ENCODE results near the gene ZNF407.

Gene ZNF407

GRCh38 chr18:74795751-74796150, 198.1 kb downstream of the ZNF407 start:
- DNase-seq: no peak

- no peak for DNase-seq
These were observed 198.5 kb downstream of the ZNF407 start for GRCh38 chr18:74796211-74796610.

- DNase-seq: peak; percentile 62
These were observed 199.3 kb downstream of the ZNF407 start for GRCh38 chr18:74796841-74797576.

- no peak for DNase-seq
These were observed 200.0 kb downstream of the ZNF407 start for GRCh38 chr18:74797577-74798151.

- DNase-seq: no peak
These were observed 201.9 kb downstream of the ZNF407 start for GRCh38 chr18:74799542-74799941.

- no peak for DNase-seq
These were observed 202.4 kb downstream of the ZNF407 start for GRCh38 chr18:74800098-74800497.

GRCh38 chr18:74803117-74803516, 205.4 kb downstream of the ZNF407 start:
- DNase-seq: no peak

GRCh38 chr18:74803769-74804168, 206.1 kb downstream of the ZNF407 start:
- DNase-seq: no peak

- no peak for DNase-seq
These were observed 207.0 kb downstream of the ZNF407 start for GRCh38 chr18:74804677-74805076.

GRCh38 chr18:74806073-74806472, 208.4 kb downstream of the ZNF407 start:
- DNase-seq: no peak

- no peak for DNase-seq
These were observed 209.2 kb downstream of the ZNF407 start for GRCh38 chr18:74806700-74807416.

- DNase-seq: no peak
These were observed 219.9 kb downstream of the ZNF407 start for GRCh38 chr18:74817576-74817975.

GRCh38 chr18:74818516-74819175, 221.0 kb downstream of the ZNF407 start:
- DNase-seq: no peak

- DNase-seq: peak; percentile 81
These were observed 221.9 kb downstream of the ZNF407 start for GRCh38 chr18:74819433-74820059.

- no peak for DNase-seq
These were observed 222.6 kb downstream of the ZNF407 start for GRCh38 chr18:74820160-74820780.

- no peak for DNase-seq
These were observed 227.8 kb downstream of the ZNF407 start for GRCh38 chr18:74825460-74825859.

GRCh38 chr18:74826572-74826971, 228.9 kb downstream of the ZNF407 start:
- no peak for DNase-seq

- DNase-seq: no peak
These were observed 230.5 kb downstream of the ZNF407 start for GRCh38 chr18:74828200-74828599.

GRCh38 chr18:74831571-74832250, 234.0 kb downstream of the ZNF407 start:
- DNase-seq: no peak

GRCh38 chr18:74832381-74832780, 234.7 kb downstream of the ZNF407 start:
- DNase-seq: no peak

GRCh38 chr18:74832999-74833398, 235.3 kb downstream of the ZNF407 start:
- no peak for DNase-seq
